Measurements from ENCODE around the gene ZDHHC18.
A peak's percentile ranks its signal among the peaks of the same experiment; 100 is the strongest.
"Not testable (repeated sequence)": the region's sequence is repeated elsewhere in the genome, so short reads cannot be mapped to it uniquely, and the experiment has no call there.

ZDHHC18 gene

DNA sequence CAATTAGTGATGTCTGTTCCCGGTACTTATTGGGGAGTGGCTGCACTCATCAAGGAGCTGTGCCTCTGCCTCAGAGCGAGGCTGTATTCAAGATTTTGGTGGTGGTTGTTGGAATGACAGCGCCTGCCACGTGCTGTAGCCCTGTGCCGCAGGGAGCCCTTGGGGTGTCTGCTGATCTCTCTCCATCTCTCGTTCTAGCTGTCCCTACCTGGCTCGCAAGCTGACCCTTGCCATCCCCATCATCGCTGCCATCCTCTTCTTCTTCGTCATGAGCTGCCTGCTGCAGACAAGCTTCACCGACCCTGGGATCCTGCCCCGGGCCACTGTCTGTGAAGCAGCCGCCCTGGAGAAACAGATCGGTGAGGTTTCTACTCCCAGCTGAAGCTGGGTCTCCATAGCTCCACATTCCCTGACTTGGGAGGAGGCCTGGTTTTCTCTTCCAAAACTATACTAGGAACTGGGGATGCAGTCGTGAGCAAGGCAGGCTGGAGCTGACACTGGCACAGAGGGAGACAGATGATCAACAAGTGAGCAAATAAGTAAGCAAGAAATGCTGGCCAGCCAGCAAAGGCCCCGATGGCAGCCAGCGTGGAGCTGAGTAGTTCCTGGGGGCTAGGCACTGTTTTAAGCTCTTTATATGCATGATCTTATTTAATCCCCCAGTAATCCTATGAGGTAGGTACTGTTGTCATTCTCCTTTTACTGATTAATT, 5.9 kb downstream of the ZDHHC18 start:
- DNase-seq (ENCODE audit: low read depth), result no peak

DNA sequence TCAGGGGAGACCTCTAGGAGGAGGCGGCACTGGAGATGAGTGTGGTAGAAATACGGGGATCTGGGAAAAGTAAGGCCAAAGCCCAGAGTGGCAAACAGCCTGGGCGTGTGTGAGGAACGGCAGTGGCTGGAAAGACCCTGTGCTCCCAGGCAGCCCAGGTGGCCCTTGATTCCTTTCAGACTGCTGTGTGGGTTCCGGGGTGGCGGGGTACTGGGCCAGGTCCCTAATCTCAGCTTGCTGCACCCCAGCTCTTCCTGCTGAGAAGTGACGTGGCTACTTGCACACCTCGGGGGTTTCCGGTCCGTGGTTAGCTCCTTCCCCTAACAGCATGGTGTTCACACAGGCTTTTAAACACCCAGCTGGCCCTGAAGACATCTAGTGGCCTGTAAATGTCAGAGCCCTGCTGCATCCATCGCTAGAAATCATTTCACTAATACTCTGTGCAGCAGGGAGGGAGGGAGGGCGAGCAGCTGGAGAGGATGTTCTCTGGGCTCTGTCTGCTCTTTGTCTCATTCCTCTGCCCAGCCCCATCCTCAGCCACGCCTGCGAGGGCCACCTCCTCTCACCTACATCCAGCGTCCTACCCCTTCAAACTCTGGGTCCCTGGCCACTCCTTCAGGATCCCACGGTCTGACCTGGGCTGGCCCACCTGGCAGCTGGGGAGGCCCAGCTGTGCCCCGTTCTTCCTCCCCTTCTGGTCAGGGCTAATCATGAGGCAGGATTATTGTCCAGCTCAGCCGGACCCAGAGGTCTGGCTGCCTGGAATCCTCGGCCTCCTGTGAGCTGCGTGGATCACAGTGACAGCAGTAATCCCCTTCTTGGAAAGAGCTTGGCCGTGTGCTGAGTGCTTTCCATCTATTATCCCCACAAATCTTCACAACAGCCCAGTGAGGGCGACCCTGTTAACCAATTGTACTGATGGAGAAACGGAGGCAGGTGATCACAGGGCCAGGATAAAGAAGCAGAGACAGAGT, 7.2 kb downstream of the ZDHHC18 start:
- DNase-seq (ENCODE audit: low read depth), result peak; percentile 83

DNA sequence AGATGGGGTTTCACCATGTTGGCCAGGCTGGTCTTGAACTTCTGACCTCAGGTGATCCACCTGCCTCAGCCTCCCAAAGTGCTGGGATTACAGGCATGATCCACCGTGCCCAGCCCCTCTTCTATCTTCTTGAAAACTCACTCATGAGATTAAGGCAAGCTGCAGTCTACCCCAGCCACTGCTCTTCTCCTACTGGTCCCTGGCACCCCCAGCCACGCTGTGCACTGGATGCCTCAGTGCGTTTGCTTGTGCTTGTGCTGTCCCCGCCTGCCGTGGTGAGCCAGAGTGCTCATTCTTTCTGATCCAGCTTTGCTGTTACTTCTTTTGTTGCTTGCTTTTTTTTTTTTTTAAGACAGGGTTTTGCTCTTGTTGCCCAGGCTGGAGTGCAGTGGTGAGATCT, 11.2 kb downstream of the ZDHHC18 start:
- not testable (repeated sequence) for DNase-seq (ENCODE audit: low read depth)

DNA sequence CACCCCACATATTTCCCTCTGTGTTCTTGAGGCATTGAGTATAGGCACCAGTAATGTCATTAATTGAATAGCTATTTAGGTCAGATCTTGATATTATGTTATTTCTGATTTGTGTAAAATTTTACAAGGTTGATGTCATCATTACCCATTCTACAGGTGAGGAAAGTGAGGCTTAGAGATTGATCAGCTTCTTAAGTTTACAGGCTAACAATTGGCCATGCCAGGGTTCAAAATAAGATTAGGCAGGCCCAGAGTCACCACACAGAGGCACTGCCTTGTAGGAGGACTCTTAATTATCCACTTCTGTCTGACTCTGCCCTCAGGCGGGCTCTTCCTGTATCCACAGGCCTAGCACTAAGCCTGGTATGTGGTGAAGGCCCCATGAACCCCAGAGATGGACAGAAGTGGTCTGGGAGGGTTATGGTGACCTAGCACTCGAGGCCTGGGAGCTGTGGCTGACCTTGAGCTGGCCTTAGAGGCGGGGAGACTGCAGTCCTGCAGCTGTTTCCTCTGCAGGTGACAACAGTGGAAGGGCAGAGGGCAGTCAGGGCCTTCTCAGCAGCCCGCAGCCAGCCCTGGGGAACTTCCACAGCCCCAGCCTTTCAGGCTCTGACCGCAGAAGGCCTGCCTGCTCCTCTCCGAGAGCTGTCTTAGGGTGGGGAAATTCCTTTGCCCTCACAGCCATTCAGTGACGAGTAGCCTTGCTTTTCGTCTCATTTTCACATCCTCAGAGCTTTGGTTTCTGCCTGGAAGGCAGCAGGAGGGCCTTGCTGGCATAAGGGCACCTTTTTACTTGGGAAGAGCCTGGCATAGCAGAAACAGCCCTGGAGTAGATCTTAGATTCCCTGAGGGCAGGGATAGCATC, 12.2 kb downstream of the ZDHHC18 start:
- DNase-seq (ENCODE audit: low read depth), result no peak

DNA sequence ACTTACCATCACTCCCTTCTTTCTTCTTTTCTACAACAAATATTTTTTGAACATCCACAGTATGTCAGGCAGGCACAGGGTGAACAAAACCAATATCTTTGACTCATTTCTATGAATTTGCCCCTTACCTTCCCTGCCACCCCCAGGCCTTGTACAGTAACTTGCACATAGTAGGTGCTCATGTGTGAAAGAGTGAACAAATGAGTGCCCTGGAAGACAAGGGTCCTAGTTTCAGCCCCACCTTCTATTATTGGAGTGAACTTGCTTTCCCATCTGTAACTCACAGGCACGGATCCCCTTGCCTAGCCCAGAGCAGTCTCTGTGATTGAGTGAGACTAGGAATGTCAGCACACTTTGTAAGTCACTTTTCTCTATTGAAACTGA, 12.8 kb downstream of the ZDHHC18 start:
- DNase-seq (ENCODE audit: low read depth), result no peak

DNA sequence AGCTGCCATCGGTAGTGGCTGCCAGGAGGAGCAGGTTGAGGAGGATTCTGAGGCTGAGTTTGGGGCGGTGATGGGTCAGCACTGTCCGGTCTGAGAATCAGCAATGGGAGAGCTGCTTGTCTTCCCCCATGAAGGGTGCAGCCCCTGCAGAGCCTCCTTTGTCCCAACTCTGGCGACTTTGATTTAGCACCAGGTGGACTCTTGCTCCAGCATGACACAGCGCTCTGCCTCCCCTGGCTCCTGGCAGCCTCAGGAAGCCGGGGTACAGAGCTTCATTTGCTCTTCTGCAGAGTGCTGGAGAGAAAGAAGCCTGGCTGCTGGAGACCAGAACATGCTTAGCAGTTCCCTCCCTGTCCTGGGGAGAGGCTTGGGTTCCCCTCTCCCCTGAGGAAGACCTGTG, 13.3 kb downstream of the ZDHHC18 start:
- no peak for DNase-seq (ENCODE audit: low read depth)

DNA sequence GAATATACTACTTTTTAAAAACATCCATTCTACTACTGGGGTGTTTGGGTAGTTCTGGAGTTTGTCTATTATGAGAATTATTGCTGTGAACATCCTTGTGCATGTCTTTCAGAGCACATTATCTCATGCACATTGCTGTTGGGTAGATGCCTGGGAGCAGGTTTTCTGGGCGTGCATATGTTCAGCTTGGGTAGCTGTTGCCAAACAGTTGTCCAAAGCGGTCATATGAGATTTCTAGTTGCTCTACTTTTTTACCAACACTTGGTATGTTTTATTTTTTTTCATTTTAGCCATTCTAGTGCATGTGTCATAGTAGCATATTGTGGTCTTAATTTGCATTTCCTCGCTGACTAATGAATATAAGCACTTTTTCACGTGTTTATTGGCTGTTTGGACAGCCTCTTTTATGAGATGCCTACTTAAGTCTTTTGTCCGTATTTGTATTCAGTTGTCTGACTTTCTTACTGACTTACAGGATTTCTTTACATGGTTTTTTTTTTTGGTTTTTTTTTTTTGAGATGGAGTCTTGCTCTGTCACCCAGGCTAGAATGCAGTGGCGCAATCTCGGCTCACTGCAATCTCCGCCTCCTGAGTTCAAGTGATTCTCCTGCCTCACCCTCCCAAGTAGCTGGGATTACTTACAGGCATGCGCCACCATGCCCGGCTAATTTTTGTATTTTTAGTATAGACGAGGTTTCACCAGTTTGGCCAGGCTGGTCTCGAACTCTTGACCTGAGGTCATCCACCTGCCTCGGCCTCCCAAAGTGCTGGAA, 18.1 kb downstream of the ZDHHC18 start:
- no peak for DNase-seq (ENCODE audit: low read depth)

DNA sequence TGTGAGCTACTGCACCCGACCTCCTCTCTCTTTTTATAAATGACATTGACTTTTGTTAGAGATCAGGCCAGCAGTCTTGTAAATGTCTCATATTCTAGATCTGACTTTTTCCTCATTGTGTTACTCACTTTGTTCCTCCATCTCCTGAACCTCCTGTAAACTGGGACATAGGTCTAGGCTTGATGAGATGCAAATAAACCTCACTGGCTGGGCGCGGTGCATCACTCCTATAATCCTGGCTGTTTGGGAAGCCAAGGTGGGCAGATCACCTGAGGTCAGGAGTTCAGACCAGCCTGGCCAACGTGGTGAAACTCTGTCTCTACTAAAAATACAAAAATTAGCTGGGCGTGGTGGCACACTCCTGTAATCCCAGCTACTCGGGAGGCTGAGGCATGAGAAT, 21.3 kb downstream of the ZDHHC18 start:
- DNase-seq (ENCODE audit: low read depth), result not testable (repeated sequence)

DNA sequence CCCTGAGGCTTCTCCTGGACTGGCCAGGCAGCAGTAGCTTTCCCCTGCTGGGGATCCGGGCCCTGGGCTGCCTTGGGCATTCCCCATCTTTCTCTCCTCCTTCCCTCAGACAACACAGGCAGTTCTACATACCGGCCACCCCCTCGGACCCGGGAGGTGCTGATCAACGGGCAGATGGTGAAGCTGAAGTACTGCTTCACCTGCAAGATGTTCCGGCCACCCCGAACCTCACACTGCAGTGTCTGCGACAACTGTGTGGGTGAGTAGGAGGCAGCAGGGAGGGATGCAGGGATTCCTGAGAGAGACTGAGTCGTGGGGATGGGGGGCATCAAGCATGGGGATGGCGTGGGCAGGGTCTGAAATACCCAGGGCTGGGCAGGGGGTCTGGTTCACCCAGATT, 22.0 kb downstream of the ZDHHC18 start:
- no peak for DNase-seq (ENCODE audit: low read depth)

DNA sequence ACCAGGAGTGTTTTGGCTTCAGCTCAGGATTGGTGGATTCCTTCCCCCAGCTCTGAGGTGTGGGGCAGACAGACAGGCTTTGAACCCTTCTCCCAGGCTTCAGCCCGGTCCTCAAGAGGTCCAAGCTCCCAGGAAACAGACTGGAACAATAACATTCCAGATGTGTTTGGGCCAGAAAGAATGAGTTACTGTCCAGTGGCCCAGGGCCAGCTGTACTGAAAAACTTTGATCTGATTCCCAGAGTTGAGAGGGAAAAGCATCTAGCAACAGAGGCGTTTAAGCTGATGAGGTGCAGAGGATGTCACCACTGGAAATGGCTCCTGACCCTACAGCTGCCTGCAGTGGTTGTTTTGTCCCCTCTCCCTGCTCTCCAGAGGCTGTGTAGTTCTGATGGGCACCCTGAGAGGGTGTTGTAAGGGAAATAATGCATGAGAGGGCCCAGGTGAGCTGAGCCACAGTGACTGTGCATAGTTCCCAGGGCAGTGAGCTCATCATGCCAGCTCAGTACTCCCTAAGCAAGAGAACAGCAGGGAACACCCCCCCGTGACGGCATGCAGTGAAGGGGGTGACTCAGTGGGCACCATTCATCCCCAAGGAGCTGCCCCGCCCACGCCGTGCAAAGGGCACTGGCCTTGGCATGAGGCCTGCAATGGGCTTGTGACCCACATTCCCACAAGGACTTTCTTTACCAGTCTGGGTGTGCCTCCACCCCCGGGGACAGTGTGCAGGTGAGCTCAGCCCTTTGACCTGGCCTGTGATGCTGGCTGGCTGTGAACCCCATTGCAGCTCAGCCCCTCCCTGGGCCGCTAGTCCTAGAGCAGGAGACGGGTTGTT, 22.7 kb downstream of the ZDHHC18 start:
- no peak for DNase-seq (ENCODE audit: low read depth)

DNA sequence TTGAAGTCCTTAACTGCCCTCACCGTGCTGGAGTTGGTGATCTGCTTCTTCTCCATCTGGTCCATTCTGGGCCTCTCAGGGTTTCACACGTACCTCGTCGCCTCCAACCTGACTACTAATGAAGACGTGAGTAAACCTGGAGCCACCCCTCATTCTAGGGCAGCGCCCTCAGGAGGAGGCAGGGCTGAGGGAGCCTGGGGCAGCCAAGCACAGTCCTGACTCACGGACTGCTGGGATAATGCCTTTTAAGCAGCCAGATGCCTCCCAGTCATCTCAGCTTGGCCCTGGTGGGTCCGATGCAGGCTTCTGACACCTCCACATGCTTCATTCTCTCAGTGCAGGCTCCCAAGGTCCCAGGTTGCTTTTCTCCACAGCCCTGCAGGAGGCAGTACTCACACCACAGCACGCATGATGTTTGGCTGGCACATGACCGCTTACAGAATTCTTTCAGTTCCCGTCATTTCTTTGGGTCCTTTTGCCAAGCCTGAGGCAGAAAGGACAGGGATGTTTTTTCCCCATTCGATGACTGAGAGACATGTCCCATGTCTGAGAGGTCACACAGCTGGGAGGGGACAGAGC, 24.7 kb downstream of the ZDHHC18 start:
- no peak for DNase-seq (ENCODE audit: low read depth)

DNA sequence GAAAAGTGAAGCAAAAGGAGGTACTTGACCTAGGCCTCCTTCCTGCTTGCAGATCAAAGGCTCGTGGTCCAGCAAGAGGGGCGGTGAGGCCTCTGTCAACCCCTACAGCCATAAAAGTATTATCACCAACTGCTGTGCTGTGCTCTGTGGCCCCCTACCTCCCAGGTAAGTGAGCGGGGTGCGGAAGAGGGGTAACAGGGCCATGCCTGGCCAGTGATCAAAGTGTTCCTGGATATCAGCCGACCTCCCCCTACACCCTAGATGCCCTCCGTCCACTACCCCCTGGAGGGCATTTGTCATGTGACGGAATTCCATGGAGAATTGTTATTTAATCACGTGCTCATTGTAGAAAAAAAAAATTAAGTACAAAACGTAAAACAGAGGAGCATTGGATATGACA, 26.2 kb downstream of the ZDHHC18 start:
- DNase-seq (ENCODE audit: low read depth), result no peak

DNA sequence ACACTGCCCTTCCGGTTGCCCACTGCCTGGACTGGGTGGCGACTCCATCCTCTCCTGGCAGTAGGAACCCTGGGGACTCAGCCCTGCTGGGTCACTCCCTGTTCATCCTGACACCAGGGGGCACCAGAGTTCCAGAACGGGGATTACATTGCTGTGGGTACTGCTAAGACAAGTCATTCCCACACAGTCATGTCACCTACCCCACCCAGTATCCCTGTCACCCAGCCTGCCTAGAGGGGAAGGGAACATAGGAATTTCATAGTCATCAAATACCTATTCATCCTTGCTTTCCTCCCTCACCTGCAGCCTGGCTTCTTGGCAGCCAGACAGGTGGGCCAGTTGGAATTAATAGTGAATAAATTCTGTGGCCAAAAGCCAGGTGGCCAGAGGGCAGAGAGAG, 26.7 kb downstream of the ZDHHC18 start:
- peak; percentile 81 for DNase-seq (ENCODE audit: low read depth)

DNA sequence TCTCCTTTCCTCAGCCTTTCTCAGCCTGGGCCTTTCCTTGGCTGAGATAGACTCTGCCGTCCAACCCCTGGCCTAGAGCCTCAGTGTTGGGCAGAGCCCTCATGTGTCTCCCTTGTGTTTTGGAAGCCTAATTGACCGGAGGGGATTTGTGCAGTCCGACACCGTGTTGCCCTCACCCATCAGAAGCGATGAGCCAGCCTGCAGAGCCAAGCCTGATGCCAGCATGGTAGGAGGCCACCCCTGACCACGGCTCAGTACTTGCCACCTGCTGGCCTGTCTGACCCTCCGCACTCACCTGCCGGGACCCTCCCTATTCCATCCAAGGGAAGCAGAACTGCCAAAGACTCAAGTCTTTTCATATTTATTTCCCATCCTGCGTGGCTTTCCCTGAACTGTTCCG, 27.1 kb downstream of the ZDHHC18 start:
- DNase-seq (ENCODE audit: low read depth), result no peak

DNA sequence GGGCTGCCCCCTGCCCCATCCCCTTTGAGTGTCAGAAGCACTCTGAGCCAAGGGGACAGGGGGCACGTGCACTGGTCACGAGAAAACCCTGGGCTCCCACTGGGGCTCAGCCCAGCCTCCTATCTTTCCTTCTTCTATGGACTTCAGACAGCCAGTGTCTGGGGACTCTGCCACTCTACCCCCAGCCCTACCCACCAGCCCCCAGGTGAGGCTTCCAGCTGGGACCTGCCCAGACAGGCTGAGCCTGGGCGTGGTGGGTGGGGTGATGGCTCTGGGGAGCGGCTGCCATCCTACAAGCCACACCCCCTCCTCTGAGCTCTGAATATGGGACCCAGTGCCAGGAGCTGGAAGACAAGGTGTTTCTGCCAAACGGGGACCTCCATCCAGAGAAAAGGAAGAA, 28.4 kb downstream of the ZDHHC18 start:
- no peak for DNase-seq (ENCODE audit: low read depth)

DNA sequence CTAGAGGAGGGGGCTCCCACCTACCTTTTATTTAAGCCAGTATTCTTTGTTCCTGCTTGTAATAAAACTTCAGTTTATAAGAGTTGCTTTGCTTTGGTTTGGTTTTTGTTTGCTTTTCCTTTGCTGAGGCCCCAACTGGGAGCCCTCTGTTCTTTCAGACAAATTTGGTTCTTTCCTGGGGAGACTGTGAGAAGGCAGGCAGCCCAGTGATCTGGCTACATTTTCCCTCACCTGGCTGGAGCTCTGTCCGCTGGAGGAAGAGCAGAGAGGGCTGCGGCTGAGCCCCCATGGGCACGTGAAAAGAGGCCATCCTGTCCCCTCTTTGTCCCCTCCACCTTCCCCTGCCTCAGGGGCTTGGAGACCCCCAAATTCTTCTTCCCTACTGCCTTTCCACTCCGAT, 29.1 kb downstream of the ZDHHC18 start:
- no peak for DNase-seq (ENCODE audit: low read depth)

DNA sequence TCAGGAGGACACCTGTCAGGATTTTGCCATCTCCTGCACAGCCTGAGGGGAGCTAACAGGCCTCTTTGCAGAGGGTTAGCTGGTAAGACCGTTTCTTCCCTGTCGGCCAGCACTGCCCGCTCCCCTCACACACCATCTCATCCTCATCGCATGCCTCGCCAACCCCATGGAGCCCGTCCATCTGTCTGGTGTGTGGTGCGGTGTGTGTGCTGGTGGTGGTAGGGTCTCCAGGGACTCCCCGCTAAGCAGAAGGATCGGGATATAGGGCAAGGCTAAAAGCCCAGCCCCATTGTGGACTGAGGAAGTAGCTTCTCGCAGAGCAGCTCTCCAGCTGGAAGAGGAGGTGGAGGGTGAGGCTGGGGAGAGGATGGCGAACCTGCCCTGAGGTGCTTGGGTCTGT, 29.7 kb downstream of the ZDHHC18 start:
- no peak for DNase-seq (ENCODE audit: low read depth)

DNA sequence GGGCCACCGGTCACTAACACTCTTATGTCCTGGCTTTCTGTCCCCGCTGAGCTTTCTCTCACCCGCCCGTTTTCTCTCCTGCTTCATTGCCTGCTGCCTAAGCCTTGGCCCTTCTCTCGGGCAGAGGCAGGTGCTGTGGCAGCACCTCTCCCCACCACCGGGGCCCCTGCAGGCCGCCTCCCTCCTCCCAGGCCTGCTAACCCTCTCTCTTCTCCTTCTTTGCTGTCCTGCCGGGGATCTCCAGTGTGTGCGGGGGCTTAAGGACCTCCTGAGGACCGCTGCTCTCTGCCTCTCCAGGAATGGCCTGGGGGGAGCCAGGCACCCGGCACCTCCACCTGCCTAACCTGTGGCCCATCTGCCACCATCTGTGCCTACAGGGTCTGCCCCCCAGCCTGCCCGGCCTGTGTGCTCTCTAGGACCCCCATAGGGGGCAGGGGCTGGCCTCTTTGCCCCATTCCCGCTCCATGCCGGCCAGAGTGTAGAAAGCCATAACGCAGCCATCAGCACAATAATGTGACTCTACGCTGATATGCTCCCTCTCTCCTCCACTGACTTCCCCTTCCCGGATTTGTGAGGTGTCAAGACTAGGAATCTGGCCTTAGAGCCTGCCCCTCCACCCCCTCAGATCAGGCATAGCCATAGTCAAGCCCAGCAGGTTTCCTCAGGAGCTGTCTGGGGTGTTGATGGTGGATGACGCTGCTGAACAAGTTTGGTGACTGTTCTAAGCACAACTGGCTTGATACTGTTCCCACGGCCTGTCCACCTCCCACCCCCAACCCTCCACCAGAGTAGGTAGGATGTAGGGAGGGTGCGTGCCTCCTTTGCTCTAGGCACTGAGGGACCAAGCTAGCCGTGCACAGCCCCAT, 30.3 kb downstream of the ZDHHC18 start:
- DNase-seq (ENCODE audit: low read depth), result no peak

DNA sequence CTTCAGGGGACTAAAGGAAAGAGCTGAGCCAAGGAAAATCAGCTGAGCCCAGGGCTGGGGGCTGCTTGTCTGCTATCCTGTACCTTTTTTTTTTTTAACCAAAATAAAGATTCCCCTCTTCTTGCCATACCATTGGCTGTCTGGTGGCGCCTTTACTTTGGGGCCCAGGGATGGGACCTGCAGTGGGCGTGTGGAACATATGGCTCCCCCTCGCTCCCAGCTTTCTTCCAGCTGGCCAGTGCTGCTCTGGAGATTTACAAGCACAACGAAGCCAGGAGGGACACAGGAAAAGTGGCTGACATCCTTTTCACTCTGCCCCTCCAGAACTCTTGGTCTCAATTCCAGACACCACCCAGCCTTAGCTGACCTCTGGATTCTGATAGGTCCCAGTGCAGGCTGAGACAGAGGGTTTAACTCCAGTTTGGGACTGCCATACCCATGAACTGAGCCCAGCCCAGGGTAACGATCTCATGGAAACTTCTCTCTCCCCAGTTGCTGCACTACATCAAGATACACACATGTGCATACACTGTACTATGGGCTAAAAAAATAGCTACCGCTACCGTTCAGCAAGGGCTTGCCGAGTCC, 31.1 kb downstream of the ZDHHC18 start:
- DNase-seq (ENCODE audit: low read depth), result no peak
